Non-pigmented ciliary epithelial cell (primary cell): Measurements from ENCODE around the gene C9orf50.

Experiments
- DNase-seq: peaks from one replicate; pipeline ENCODE4 v3.0.0-alpha.2; 2010; ENCODE audit warnings: low read depth

C9orf50 gene

DNA sequence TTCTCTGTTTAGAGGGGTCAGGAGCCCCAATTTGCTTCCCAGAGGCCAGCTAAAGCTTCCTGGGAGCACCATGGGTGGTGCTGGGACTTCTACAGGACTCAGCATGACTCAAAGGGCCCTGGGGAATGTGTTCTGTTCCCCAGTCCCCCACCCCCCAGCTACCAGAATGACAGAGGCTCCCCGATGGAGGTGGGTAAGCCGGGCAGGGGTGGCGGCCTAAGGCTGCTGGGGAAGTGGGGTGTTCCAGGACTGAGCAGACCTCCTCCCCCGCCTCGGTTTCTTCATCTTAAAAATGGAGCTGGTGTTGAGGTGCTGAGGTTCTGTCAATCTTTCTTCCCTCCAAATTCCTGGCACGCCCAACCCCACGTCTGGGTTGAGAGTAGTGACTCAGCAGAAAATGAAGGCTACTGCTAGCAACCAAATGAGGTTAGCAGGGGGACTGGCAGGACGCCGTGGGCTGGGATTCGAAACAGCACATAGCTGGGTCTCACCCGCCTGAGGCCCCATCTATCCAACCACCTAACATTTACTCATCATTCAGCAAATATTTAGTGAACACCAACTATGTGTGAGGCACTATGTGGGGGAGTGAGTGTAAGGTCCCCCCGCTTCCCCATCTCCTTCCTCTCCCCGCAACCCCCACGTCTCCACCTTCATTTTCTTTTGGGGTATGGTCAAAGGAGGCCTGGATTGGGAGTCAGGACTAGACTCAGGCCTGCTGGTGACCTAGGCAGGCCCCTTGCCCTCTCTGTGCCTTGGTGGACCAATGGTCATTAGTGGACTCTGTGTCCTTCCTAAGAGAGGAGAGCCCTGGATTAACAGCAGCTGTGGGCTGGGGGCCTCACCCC is 50.2 kb downstream of the C9orf50 start:
- peak; percentile 65 for DNase-seq

DNA sequence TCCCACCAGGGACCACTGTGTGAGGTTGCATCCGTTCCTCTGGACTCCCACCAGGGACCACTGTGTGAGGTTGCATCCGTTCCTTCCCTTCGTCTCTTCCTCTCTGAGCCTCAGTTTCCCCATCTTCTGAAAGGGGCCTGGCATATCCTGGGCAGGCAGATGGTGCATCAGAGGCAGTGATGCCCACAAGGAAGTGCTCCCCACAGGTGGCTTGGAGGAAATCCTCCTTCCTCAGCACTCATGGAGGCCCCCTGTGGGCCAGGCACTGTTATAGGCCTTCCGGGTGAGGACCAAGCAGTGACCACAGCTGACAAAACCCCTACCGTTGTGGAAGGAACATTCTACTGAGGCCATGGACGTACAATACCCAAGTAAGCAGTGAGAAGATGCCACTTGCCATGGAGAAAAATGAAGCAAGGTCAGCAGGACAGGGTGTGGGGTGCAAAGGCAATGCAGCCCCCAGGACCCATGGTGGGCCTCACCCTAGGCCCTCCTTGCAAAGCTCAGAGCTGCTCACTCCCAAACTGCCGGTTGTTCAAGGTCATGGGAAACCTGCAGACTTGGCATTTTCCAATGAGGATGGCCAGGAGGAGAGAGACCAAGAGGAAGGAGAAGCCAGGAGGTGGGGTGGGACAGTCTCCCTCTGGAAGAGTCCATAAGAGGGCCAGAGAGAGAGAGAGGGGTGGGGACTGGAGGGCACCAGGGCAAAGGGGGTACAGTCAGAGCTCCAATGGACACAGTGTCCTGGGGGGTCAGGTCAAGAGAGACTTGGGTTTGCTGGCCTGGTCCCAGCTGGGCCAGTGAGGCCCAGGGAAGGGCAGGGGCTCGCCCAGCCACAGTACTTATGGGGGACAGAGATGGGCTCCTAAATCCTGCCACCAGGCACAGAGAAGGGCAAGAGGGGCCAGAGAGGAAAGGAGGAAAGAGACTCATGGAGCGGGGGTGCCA is 51.1 kb downstream of the C9orf50 start:
- no peak for DNase-seq

DNA sequence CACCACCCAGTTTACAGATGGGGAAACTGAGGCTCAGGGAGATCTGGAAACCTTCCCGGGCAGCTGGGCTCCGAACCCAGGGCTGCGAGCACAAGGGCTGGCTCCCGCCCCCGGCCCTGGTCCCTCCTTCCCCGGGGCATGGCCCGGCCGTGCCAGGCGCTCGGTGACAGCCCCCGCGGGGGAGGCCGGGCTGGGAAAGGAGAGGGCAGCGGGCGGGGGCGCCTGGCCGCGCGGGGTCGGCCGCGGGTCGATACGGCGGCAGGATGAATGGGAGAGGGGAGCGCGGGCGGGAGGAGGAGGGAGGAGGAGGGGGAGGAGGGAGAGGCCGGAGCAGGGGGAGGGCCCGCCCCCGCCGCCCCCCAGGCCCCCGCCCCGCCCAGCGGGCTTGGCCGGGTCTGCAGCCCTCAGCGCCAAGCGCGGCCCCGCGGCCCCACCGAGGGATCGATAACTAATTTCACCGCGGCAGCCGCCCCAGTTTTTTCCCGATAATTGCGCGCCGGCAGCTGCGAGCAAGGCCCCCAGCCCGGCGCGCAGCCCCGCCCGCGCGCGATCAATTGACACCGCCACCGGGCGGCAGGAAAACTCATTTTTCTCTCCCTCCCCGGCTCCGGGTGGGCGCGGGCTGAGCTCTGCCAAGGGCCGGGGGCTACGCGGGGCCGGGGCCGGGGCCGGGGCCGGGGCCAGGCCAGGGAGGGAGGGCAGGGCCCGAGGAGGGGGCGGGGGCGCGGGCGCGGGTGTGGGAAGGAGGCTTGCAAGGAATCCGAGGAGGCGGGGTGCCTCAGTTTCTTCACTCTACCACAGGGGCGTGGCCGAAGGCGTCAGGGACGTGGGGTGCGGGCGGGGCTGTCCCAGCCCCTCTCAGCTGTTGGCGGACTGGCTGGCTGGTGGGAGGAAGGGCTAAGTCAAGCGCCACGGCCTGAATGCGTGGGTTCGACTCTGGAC is 52.1 kb downstream of the C9orf50 start:
- no peak for DNase-seq

DNA sequence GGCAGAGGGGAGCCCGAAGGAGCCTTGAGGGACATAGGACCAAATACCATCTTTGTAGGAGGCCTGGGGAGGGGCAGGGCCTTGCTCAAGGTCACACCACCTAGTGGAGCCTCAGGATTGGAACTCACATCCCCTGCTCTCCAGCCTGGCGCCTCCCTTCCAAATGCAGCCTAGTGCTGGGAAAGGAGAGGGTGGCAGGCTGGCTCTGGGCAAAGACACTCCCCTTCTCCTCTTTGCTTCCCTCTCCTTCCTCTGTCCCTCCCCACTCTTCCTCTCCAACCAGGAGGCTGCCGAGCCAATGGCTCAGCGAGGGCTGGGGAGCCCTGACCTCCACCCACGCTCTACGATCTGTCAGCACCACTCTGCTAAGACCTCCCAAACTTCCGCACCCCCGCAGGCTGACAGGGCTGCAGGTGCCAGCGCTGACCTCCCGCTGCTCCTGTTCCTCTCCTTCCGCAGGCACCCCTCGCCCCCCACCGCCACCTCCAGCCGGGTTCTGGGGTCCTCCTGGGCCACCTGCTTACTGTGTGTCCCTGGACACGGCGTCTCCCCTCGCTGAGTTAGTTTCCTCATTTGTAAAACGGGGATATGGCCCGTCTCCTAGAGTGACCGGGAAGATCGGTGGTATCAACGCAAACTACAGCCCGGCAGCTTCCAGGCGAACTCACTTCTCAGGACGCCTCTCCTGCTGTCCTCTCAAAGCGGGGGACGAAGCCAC is 52.9 kb downstream of the C9orf50 start:
- no peak for DNase-seq

DNA sequence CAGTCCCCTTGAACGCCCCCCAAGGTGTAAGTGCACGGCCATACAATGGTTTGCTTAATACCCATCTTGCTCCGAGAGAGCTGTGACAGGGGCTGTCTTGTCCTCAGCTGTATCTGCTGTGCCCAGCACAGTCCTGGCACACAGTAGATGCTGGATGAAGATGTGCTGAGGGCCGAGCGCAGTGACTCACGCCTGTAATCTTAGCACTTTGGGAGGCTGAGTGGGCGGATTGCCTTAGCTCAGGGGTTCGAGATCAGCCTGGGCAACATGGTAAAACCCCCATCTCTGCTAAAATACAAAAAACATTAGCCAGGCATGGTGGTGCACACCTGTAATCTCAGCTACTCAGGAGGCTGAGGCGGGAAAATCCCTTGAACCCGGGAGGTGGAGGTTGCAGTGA is 53.6 kb downstream of the C9orf50 start:
- DNase-seq, result no peak

DNA sequence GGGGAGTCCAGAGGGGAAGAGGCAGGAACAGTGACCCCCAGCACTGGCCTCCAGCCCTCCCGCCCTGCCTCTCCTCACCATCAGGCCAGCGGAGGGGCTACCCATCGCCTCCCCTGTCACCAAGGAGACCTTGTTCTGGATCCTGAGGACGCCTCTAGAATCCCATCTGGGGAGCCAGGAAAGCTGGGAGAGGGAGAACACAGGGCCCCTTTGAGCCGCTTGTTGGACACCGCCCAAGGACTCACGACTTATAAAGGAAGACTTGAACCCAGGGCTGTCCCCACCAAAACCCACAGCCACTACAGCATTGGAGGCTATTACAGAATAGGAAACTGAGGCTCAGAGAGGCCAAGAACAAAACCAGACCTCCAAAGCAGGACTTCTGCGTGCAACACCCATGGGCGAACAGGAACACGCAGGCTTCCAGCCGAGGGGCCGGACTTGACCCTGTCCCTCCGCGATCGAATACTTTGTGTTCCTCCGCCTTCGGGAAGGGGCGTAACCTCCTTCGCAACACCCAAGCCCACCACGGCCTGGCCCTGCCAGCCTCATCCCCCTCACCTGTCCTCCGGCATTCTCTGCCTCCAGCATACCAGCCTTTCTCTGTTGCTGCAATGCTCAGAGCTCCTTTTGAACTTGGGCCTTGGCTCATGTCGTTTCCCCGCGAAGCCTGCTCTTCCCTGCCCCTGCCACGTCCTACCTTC is 54.2 kb downstream of the C9orf50 start:
- no peak for DNase-seq

DNA sequence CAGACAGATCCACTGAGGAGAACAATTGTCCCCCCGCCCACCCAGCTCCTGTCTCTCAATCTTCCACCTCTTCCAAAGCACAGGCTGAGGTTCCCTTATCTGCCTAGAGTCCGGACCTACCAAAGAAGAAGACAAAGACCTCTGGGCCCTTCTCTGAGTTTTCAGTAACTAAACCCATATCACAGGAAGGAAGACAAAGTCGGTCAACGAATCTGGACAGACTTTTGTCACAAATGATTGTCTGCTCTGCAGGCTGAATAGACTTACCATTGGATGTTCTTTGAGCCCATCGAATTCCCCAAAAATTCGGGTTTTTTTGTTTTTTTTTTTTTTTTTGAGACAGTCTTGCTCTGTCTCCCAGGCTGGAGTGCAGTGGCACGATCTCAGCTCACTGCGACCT is 58.0 kb downstream of the C9orf50 start:
- no peak for DNase-seq

DNA sequence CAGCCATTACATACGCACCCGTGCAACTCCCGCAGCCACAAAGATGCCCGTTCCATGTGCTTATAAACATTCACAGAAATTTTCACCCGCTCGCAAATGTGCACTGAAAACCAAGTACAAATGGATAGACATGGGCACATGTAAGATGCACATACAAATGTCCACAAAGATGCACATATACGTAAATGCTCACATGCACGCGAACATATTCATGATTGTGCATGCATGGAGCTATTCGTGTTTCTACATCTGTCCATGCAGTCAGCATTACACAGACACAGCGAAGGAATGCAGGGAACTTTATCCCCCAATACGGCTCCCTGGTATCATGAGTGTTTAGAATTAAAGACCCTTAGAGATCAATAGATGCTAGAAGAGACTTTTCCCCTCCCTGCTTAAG is 58.4 kb downstream of the C9orf50 start:
- DNase-seq, result no peak
